NCI-H446 treated with DMSO at 0.1 percent for 48 hours (cell line): ENCODE measurements around the gene MGP.

Experiments
- DNase-seq: peaks from one replicate; lab custom pipeline; 2025; lab: John Stamatoyannopoulos, UW

Gene MGP

GRCh38 chr12:14860490-14860889, 25.2 kb downstream of the MGP start:
- no peak for DNase-seq

- no peak for DNase-seq
Measured at GRCh38 chr12:14858513-14858912, 27.1 kb downstream of the MGP start.

- no peak for DNase-seq
Measured at GRCh38 chr12:14854586-14855183, 31.0 kb downstream of the MGP start.

GRCh38 chr12:14853961-14854360, 31.7 kb downstream of the MGP start:
- DNase-seq: no peak

GRCh38 chr12:14852880-14853279, 32.8 kb downstream of the MGP start:
- no peak for DNase-seq

GRCh38 chr12:14850929-14851663, 34.6 kb downstream of the MGP start:
- no peak for DNase-seq

GRCh38 chr12:14849661-14850060, 36.0 kb downstream of the MGP start:
- DNase-seq: no peak

GRCh38 chr12:14846876-14847580, 38.6 kb downstream of the MGP start:
- DNase-seq: peak; percentile 22

GRCh38 chr12:14846042-14846587, 39.5 kb downstream of the MGP start:
- DNase-seq: no peak

- DNase-seq: peak; percentile 29
Measured at GRCh38 chr12:14845350-14845750, 40.3 kb downstream of the MGP start.

GRCh38 chr12:14844401-14844800, 41.3 kb downstream of the MGP start:
- no peak for DNase-seq

- DNase-seq: no peak
Measured at GRCh38 chr12:14843425-14843887, 42.2 kb downstream of the MGP start, which contains the start of gene ART4. Gene ART4, minus strand, starts transcription at chr12:14843526. Its CDS starts 413 bp downstream, at chr12:14843113.

GRCh38 chr12:14842315-14842714, 43.3 kb downstream of the MGP start:
- DNase-seq: no peak

GRCh38 chr12:14841761-14842160, 43.9 kb downstream of the MGP start:
- DNase-seq: no peak

GRCh38 chr12:14840616-14841015, 45.0 kb downstream of the MGP start:
- DNase-seq: no peak

GRCh38 chr12:14839262-14839661, 46.4 kb downstream of the MGP start:
- no peak for DNase-seq

- no peak for DNase-seq
Measured at GRCh38 chr12:14836336-14837210, 49.1 kb downstream of the MGP start.

GRCh38 chr12:14834509-14834908, 51.1 kb downstream of the MGP start:
- peak; percentile 39 for DNase-seq

- no peak for DNase-seq
Measured at GRCh38 chr12:14833952-14834351, 51.7 kb downstream of the MGP start.

- no peak for DNase-seq
Measured at GRCh38 chr12:14833336-14833735, 52.3 kb downstream of the MGP start.
